ENCODE results near the gene NQO1.

The NQO1 gene

DNA sequence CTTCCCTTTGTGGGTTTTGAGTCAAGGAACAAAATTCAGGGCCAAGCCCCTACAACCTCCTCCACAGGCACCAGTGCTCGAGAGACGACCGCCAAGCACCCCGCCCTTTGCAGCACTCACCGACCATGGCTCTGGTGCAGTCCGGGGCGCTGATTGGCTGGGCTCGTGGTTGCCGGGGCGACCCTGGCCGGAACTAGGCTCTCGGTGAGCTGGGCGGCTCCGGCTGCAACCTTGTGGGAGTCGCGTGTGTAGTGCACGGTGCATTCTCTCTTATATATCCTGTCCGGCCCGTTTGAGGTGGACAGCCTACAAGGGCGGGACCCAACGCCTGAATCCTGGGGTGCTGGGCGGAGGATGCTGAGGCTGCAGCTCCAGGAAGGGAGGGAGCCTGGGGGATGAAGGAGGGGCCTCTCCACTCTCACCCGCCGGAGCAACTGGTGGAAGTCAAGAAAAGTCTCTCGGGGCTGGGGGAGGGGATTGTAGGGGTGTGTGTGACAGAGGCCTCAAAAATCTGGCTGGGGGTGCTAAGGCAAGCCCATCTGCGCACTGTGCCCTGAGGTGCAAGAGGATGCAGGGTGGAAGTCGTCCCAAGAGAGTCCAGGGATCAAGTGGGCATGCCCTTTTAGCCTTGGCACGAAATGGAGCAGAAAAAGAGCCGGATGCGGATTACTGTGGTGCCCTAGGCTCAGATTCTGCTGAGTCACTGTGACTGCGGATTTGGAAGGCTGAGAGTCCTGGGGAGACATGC lies at the start of gene NQO1:
TSS of gene NQO1 (minus strand) at position 248 of the 748 bp plus-strand sequence. CDS start at position 127, 121 bp downstream.
- Histone ChIP-seq H2AFZ (ENCODE audit: low read length) (peak within 1 kb of the TSS; percentile 89), H3K9ac (ENCODE audit: low read depth, low read length, poor library complexity, severe bottlenecking) (peak within 1 kb of the TSS; percentile 76), H3K4me2 (ENCODE audit: low read depth, low read length, poor library complexity, severe bottlenecking) (peak within 1 kb of the TSS; percentile 90), H3K9me3 (ENCODE audit: insufficient read depth, low read depth, low read length) (no peaks in the 10 kb centered on the region), H3K9me2 (replicated peaks; ENCODE audit: low read depth, low read length) (no peaks in the 10 kb centered on the region), H3K27me3 (ENCODE audit: insufficient read depth, low read length, poor library complexity, severe bottlenecking) (no peaks in the 10 kb centered on the region), H3K36me3 (ENCODE audit: insufficient read depth, low read length) (no peaks in the 10 kb centered on the region), H3K79me2 (ENCODE audit: insufficient read depth, low read length) (no peaks in the 10 kb centered on the region), H4K20me1 (ENCODE audit: insufficient read depth, low read length, poor library complexity, severe bottlenecking) (no peaks in the 10 kb centered on the region), H3K4me1 (ENCODE audit: insufficient read depth, low read length, poor library complexity, severe bottlenecking) (peaks cover 21% of the 10 kb centered on the region), H3F3A (ENCODE audit: low read depth) (no peaks in the 10 kb centered on the region), H3K4me3 (ENCODE audit: low read length, poor library complexity, severe bottlenecking) (peak within 1 kb of the TSS; percentile 75)
- no peak for TF ChIP-seq EZH2phosphoT487 (IDR thresholded peaks at IDR 0.05; ENCODE audit: borderline replicate concordance)
- TF ChIP-seq, protein P1, sequence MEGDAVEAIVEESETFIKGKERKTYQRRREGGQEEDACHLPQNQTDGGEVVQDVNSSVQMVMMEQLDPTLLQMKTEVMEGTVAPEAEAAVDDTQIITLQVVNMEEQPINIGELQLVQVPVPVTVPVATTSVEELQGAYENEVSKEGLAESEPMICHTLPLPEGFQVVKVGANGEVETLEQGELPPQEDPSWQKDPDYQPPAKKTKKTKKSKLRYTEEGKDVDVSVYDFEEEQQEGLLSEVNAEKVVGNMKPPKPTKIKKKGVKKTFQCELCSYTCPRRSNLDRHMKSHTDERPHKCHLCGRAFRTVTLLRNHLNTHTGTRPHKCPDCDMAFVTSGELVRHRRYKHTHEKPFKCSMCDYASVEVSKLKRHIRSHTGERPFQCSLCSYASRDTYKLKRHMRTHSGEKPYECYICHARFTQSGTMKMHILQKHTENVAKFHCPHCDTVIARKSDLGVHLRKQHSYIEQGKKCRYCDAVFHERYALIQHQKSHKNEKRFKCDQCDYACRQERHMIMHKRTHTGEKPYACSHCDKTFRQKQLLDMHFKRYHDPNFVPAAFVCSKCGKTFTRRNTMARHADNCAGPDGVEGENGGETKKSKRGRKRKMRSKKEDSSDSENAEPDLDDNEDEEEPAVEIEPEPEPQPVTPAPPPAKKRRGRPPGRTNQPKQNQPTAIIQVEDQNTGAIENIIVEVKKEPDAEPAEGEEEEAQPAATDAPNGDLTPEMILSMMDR (conservative IDR thresholded peaks at IDR 0.05; ENCODE audit: low read length), result no peak

DNA sequence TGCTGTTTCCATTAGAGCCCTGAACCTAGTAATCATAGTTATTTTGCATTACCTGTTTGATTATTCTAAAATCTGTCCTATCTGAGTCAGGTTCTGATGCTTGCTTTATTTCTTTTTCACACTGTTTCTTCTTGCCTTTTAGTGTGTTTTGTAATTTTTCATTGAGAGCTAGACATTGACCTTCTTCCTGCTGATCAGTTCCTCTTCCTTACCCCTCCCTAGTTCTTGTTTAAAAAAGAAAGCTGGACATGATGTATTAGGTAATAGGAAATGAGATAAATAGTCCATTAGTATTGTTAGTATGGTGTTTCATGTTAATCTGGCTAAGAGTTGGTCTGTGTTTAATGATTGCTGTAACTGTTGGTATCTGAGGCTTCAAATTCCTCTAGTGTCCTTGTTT lies 49.2 kb upstream of the NQO1 start:
- Histone ChIP-seq H3K79me2 (ENCODE audit: insufficient read depth, low read length) (peaks cover 21% of the 10 kb centered on the region; the same call in 1 of the 2 replicates), H3K36me3 (ENCODE audit: insufficient read depth, low read length) (no peaks in the 10 kb centered on the region)
- TF ChIP-seq EZH2phosphoT487 (IDR thresholded peaks at IDR 0.05; ENCODE audit: borderline replicate concordance), result no peak
- TF ChIP-seq, protein P1 (conservative IDR thresholded peaks at IDR 0.05; ENCODE audit: low read length), result no peak

DNA sequence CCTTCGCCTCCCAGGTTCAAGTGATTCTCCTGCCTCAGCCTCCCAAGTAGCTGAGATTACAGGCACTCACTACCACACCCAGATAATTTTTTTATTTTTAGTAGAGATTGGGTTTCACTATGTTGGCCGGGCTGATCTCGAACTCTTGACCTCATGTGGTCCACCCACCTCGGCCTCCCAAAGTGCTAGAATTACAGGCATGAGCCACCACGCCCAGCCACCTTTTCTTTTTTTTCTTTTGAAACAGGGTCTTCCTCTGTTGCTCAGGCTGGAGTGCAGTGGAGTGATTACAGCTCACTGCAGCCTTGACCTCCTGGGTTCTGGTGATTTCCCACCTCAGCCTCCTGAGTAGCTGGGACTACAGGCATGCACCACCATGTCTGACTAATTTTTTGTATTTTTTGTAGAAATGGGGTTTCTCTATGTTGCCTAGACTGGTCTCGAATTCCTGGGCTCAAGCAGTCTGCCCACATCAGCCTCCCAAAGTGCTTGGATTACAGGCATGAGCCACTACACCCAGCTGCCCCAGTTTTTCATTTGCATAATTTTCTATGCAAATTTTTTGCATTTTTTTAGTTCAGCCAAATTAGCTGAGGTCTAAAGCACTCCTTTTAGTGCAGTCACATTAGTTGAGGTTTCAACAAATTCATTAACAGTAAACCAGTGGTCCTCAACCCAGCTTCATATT lies 47.0 kb upstream of the NQO1 start:
- peaks cover 32% of the 10 kb centered on the region; the same call in 1 of the 2 replicates for H3K79me2 ChIP-seq (ENCODE audit: insufficient read depth, low read length)
- peaks cover 6% of the 10 kb centered on the region; the same call in 1 of the 2 replicates for H3K9me3 ChIP-seq (ENCODE audit: insufficient read depth, low read depth, low read length)
- no peaks in the 10 kb centered on the region for H3K9me2 ChIP-seq (replicated peaks; ENCODE audit: low read depth, low read length)
- H3K4me1 ChIP-seq (ENCODE audit: insufficient read depth, low read length, poor library complexity, severe bottlenecking), result no peaks in the 10 kb centered on the region
- H4K20me1 ChIP-seq (ENCODE audit: insufficient read depth, low read length, poor library complexity, severe bottlenecking), result no peaks in the 10 kb centered on the region
- TF ChIP-seq, protein P1 (conservative IDR thresholded peaks at IDR 0.05; ENCODE audit: low read length), result no peak
- TF ChIP-seq EZH2phosphoT487 (IDR thresholded peaks at IDR 0.05; ENCODE audit: borderline replicate concordance), result no peak
- no peak overlapping the region for H3K9ac ChIP-seq (ENCODE audit: low read depth, low read length, poor library complexity, severe bottlenecking)
- no peaks in the 10 kb centered on the region for H3K27me3 ChIP-seq (ENCODE audit: insufficient read depth, low read length, poor library complexity, severe bottlenecking)
- no peak overlapping the region for H3K4me3 ChIP-seq (ENCODE audit: low read length, poor library complexity, severe bottlenecking)
- H3F3A ChIP-seq (ENCODE audit: low read depth), result no peaks in the 10 kb centered on the region
- H2AFZ ChIP-seq (ENCODE audit: low read length), result no peak overlapping the region
- no peaks in the 10 kb centered on the region for H3K36me3 ChIP-seq (ENCODE audit: insufficient read depth, low read length)
- H3K4me2 ChIP-seq (ENCODE audit: low read depth, low read length, poor library complexity, severe bottlenecking), result no peak overlapping the region

More for the DNA sequence above, 49.2 kb upstream of the NQO1 start:
- Histone ChIP-seq H3K27me3 (ENCODE audit: insufficient read depth, low read length, poor library complexity, severe bottlenecking) (no peaks in the 10 kb centered on the region), H3F3A (ENCODE audit: low read depth) (no peaks in the 10 kb centered on the region), H3K4me3 (ENCODE audit: low read length, poor library complexity, severe bottlenecking) (no peak overlapping the region), H3K9me2 (replicated peaks; ENCODE audit: low read depth, low read length) (no peaks in the 10 kb centered on the region), H3K4me1 (ENCODE audit: insufficient read depth, low read length, poor library complexity, severe bottlenecking) (no peaks in the 10 kb centered on the region), H2AFZ (ENCODE audit: low read length) (no peak overlapping the region), H3K9ac (ENCODE audit: low read depth, low read length, poor library complexity, severe bottlenecking) (no peak overlapping the region), H3K4me2 (ENCODE audit: low read depth, low read length, poor library complexity, severe bottlenecking) (no peak overlapping the region), H3K9me3 (ENCODE audit: insufficient read depth, low read depth, low read length) (peaks cover 6% of the 10 kb centered on the region; the same call in 1 of the 2 replicates), H4K20me1 (ENCODE audit: insufficient read depth, low read length, poor library complexity, severe bottlenecking) (no peaks in the 10 kb centered on the region)
